Measurements from ENCODE around the gene RAD51B.

DNA sequence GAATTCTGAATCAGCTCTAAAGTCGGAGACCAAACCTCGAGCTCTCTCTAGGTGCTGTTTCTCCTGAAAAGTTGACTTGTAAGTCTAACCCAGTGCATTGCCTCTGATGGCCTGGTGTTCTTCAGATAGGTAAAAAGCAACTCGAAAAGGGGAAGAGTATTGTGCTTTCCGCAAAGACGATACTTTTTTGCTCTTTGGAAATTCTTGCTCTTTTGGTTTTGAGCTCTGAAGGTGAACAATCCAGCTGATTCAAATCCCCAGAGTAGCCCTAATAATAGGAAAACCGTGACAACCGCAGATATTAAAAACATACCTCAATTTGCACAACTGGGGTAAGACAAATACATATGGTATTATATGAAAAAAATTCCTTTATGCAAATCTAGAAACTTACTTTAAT is 447.4 kb downstream of the RAD51B start:
- no peak for TF ChIP-seq POLR2A (IDR thresholded peaks at IDR 0.05; ENCODE audit: low read depth, low read length)
- no peak for TF ChIP-seq TAF1 (IDR thresholded peaks at IDR 0.05; ENCODE audit: borderline replicate concordance, low read depth, low read length)
- no peak for TF ChIP-seq POLR2AphosphoS5 (IDR thresholded peaks at IDR 0.05; ENCODE audit: low read depth, low read length)

Data from GM12892 (cell line).